HG02623 (cell line): Measurements from ENCODE around the gene HAND2.

Source experiments
- ATAC-seq: cut with Tn5 transposase; IDR thresholded peaks from one replicate; pipeline ENCODE4 v1.9.1; 2021; ENCODE audit warnings: moderate library complexity; ENCODE audit not compliant: unreplicated experiment

HAND2 gene

DNA sequence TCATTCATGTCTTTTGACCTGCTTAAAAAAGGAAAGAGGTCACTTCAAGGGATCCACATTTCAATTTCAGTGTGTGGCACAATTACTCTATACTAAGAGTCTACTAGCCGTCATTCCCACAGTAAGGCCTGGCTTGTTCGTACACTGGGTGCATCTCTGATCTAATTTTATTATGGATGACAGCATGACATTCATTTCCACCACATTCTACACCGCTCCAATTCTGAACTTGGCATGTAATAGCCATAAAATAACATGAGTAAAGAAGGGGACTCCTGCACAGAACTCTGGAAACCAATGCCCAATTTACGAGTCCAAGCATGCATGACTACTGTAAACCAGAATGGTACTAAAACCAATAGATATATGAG, 51.1 kb downstream of the HAND2 start:
- no peak for ATAC-seq

DNA sequence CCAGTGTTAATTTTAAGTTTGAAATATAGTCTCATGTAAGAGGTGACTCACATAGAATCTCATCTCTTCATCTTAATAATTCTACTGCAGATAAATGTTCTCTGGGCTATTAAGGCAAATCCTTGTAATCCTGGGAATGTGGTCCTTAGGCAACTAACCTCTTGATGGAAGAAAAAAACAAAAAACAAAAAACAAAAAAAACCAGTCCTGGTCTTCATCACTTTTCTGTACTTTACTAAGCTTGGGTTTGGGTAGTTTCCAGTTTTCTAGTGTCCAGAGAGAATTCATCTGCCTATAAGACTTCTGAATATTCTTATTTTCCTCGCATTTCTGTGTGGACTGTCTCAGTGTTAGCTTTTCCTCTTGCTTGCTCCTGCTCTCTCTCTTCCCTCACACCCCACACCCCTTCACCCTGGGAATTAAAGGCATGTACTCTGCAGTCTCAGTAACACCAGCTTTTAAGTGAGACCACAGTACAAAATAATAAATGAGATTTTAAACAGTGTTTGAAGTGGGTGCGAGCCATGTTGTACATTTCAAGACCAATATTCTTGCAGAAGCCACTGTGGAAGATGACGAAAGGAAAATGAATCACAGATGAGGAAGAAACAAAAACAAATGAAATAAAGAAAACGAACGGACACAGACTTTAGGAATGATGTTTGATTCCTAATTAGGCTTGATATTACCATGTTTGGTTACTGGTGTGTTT, 51.7 kb downstream of the HAND2 start:
- no peak for ATAC-seq

DNA sequence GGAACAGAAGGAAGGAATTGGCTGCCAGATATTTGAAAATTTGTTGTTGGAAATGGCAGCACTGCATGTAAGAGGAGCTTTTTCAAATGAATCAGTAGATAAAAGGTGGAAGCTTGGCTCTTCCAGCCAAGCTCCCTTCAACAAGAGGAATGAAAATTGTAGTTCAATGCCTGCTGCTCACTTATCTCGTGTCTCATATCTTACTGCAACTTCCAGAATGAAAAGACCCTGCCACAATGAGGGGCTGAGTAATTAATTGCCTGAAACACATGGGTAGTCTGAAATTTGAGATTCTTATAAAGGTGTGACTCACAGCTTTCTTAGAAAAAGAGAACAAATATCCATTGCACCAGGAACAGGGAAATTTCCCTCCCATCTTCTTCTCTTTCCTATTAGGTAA, 53.0 kb downstream of the HAND2 start:
- no peak for ATAC-seq
